ACC112 (cell line): Measurements from ENCODE around the gene ADTRP.

Experiments
- H2AFZ ChIP-seq: fragments of 200-600 bp; sonication (generic); one replicate; pipeline ENCODE4 v1.6.0; 2017; ENCODE audit warnings: antibody characterized with exemption, low read length; ENCODE audit not compliant: unreplicated experiment
- H3K27ac ChIP-seq: fragments of 200-600 bp; sonication (generic); 2 replicates; pipeline ENCODE4 v1.5.1; 2014; ENCODE audit warnings: low read depth, mild to moderate bottlenecking, antibody characterized with exemption, low read length, moderate library complexity
- H3K27me3 ChIP-seq: fragments of 200-600 bp; sonication (generic); 2 replicates; pipeline ENCODE4 v1.6.1; 2014; ENCODE audit warnings: mild to moderate bottlenecking, antibody characterized with exemption, low read length, moderate library complexity, mixed read lengths; ENCODE audit not compliant: insufficient read depth
- H3K36me3 ChIP-seq: fragments of 200-600 bp; sonication (generic); 2 replicates; pipeline ENCODE4 v1.6.1; 2016; ENCODE audit warnings: mild to moderate bottlenecking, antibody characterized with exemption, low read length, moderate library complexity, mixed read lengths; ENCODE audit not compliant: insufficient read depth
- H3K4me1 ChIP-seq: fragments of 200-600 bp; sonication (generic); one replicate; pipeline ENCODE4 v1.6.1; 2016; ENCODE audit warnings: low read length, mixed read lengths; ENCODE audit not compliant: insufficient read depth, unreplicated experiment, control insufficient read depth
- H3K4me3 ChIP-seq: fragments of 200-600 bp; sonication (generic); 2 replicates; pipeline ENCODE4 v1.5.1; 2014; ENCODE audit warnings: mild to moderate bottlenecking, low read depth, low read length
- H3K79me2 ChIP-seq: fragments of 200-600 bp; sonication (generic); one replicate; pipeline ENCODE4 v1.6.0; 2016; ENCODE audit warnings: low read length; ENCODE audit not compliant: control insufficient read depth, unreplicated experiment, insufficient read depth

Gene ADTRP

DNA sequence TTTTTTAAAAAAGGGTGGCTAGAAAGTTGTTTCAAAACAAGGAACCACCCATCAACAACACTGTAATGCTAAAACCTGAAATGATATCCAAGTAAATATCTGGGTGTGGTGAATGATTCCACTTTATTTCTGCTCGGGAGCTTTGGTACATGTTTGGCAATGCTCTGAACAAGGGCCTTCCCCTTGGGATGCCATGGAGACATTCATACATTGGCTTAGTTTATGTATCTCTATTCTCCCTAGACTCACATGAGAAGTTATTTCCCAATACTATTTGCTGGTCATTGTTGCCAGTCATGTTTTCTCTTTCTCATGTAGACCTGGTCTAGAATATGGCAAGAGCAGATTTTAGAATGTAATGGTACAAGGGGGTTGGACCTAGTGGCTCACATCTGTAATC lies 22.9 kb downstream of the ADTRP start:
- no peak overlapping the region for H3K4me3 ChIP-seq
- H3K36me3 ChIP-seq = no peaks in the 10 kb centered on the region
- peak overlapping the region; percentile 78 for H3K27ac ChIP-seq
- H3K27me3 ChIP-seq = no peaks in the 10 kb centered on the region
- peaks cover 13% of the 10 kb centered on the region for H3K4me1 ChIP-seq
- no peaks in the 10 kb centered on the region for H3K79me2 ChIP-seq
- peak overlapping the region; percentile 28 for H2AFZ ChIP-seq

DNA sequence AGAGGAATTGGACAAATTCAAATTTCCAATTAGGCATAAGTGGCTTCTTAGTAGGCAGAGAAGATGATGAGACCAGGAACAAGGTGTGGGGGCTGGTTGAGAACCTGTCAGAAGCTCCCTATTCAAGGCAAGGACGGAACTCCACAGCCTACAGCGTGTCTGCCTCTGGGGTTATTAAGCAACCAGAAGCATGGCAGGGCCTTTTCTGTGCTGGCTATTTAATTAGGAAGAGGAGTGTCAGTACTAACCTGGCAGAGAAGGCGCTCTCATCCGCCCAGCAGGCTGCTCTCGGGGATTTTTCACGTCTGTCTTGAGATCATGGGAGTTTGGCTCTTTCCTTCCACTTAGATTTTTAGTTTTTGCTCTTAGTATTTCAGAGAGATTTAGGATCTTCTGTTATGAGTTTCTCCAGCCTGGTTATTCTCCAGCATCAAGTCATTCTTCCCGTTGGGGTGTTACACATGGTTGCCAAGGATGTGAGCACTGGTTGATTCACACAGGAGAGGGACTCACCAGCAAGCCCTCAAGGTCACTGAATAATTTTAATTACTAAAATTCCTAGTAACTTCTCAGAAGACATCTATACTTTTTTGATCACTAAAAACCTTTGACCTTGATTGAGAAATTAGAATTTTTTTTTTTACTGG lies 23.9 kb downstream of the ADTRP start:
- H3K4me3 ChIP-seq = peak overlapping the region; percentile 46; the same call in 1 of the 2 replicates
- peak overlapping the region; percentile 78 for H3K27ac ChIP-seq
- peaks cover 13% of the 10 kb centered on the region for H3K4me1 ChIP-seq
- H2AFZ ChIP-seq = peak overlapping the region; percentile 64
- H3K79me2 ChIP-seq = no peaks in the 10 kb centered on the region
- no peaks in the 10 kb centered on the region for H3K36me3 ChIP-seq
- H3K27me3 ChIP-seq = no peaks in the 10 kb centered on the region

DNA sequence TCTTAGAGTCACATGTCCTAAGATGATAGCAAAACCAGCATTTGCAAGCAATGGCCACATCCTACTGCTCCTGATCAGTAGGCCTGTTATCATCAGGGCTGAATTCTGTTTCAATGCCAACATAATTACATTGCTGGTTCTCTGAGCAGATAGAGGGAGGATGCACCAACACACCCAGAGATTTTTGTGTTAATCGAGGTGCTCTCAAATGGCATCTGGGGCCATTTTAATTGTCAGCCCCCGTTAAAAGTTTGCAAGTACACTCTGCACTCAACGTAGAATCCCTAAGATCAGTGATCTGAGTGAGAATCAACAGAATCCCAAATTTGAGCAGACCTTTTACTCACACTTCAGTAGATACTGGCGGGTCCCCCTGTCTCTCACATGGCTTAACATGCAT lies 24.8 kb downstream of the ADTRP start:
- Histone ChIP-seq H3K36me3 (no peaks in the 10 kb centered on the region), H3K4me3 (no peak overlapping the region), H2AFZ (no peak overlapping the region), H3K27ac (no peak overlapping the region), H3K4me1 (peaks cover 13% of the 10 kb centered on the region), H3K27me3 (no peaks in the 10 kb centered on the region), H3K79me2 (no peaks in the 10 kb centered on the region)

DNA sequence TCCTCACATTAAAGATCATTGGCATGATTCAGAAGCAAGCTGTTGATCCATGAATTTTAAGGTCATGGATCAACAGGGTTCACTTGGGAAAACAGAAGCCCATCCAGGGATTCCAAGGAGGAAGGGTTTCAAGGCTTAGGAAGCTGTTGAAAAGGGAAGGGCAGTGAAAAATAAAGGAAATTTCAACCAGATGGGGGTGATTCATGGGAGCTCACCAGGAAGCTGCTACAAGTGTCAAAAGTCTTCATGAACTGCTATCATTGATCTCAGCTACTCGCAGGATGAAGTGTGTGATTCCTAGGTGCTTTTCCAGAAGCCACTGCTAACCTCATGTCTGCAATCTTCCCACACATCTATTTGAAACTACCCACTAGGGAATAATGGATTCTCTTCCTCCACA lies 26.2 kb downstream of the ADTRP start:
- no peaks in the 10 kb centered on the region for H3K27me3 ChIP-seq
- H3K79me2 ChIP-seq = no peaks in the 10 kb centered on the region
- no peak overlapping the region for H3K27ac ChIP-seq
- peaks cover 13% of the 10 kb centered on the region for H3K4me1 ChIP-seq
- H3K4me3 ChIP-seq = no peak overlapping the region
- no peak overlapping the region for H2AFZ ChIP-seq
- no peaks in the 10 kb centered on the region for H3K36me3 ChIP-seq

DNA sequence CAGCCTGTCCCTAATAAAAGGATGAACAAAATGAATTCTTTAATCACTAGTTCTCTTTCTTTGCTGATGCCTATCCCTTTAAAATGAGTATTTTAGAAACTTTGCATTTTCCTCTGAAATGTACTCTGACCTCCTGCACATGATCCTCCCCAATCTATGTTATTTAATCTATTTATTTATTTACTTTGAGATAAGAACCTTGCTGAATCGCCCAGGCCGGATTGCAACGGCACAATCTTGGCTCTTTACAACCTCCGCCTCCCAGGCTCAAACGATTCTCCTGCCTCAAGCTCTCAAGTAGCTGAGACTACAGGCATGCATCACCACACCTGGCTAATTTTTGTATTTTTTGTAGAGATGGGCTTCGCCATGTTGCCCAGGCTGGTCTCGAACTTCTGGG lies 27.9 kb downstream of the ADTRP start:
- no peaks in the 10 kb centered on the region for H3K36me3 ChIP-seq
- no peaks in the 10 kb centered on the region for H3K79me2 ChIP-seq
- H3K4me1 ChIP-seq = peaks cover 13% of the 10 kb centered on the region
- H3K4me3 ChIP-seq = no peak overlapping the region
- H3K27me3 ChIP-seq = no peaks in the 10 kb centered on the region
- H2AFZ ChIP-seq = no peak overlapping the region
- H3K27ac ChIP-seq = no peak overlapping the region

DNA sequence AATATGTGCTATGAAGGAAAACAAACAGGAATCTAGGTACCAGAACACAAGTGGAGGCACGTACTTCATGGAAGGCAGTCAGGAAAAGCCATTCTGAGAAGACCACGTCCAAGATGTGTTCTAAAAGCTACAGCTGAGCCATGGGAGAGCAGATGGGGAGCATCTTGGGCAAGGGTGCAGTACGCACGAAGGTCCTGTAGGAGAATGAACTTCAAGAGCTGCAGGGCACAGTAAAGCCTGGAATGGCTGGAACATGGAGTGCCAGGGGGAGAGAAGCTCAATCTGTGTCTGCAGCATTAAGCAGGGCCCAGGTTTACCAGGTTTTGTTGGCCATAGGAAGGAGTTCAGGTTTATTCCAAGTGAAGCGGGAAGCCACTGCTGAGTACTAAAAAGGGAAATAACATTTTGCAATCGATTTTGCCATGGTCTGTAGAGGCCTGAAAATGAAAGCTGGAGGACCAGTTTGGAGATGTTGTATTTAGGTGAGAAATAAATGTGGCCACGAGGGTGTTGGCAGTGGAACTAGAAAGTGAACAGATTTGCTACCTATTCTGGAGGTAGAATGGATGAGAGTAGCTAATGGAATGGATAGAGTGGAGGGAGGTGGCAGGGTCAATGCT lies 29.9 kb downstream of the ADTRP start:
- Histone ChIP-seq H3K79me2 (no peaks in the 10 kb centered on the region), H2AFZ (no peak overlapping the region), H3K36me3 (no peaks in the 10 kb centered on the region), H3K4me1 (no peaks in the 10 kb centered on the region), H3K4me3 (no peak overlapping the region), H3K27me3 (no peaks in the 10 kb centered on the region), H3K27ac (no peak overlapping the region)

DNA sequence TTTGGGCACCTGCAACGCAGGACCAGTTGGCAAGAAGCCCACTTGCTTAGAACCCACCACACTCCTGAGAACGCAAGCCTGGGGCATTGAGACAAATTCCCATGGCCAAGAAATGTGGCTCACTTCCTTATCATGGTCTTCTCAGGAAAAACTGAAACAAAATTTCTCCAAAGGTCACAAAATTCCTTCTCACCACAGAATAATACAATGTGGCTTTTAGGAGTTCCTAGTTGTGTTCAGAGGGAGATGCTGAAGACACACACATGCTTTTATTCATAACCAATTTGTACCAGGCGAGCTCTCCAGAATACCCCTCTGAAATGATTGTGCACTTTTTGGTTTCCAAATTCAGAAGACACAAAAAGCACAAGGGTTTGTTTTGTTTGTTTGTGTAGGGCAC lies 31.6 kb downstream of the ADTRP start:
- H3K36me3 ChIP-seq = no peaks in the 10 kb centered on the region
- H2AFZ ChIP-seq = no peak overlapping the region
- no peaks in the 10 kb centered on the region for H3K79me2 ChIP-seq
- H3K4me3 ChIP-seq = no peak overlapping the region
- H3K27me3 ChIP-seq = no peaks in the 10 kb centered on the region
- H3K4me1 ChIP-seq = no peaks in the 10 kb centered on the region
- H3K27ac ChIP-seq = no peak overlapping the region

DNA sequence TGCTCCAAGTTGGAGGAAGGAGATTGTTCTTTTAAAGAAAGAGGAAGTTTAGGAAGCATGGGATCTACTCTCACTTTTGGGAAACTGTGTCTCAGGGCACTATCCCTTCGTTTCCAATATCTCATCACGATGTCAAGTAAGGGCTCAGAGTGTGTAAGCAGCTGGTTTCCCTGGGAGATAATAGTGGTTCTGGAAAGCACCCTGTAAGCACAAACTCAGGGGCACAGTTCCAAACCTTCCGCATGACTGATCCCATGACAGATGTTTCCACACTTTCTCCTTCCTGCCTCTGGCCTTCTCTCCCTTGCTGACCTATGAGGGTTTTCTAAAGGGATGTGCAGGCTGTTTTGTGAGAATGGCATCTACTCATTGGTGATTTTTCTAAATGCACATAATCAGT lies 33.9 kb downstream of the ADTRP start:
- no peak overlapping the region; the same call in 1 of the 2 replicates for H3K27ac ChIP-seq
- no peaks in the 10 kb centered on the region for H3K79me2 ChIP-seq
- H3K4me1 ChIP-seq = no peaks in the 10 kb centered on the region
- H3K4me3 ChIP-seq = no peak overlapping the region
- H3K36me3 ChIP-seq = no peaks in the 10 kb centered on the region
- no peak overlapping the region for H2AFZ ChIP-seq
- no peaks in the 10 kb centered on the region for H3K27me3 ChIP-seq

DNA sequence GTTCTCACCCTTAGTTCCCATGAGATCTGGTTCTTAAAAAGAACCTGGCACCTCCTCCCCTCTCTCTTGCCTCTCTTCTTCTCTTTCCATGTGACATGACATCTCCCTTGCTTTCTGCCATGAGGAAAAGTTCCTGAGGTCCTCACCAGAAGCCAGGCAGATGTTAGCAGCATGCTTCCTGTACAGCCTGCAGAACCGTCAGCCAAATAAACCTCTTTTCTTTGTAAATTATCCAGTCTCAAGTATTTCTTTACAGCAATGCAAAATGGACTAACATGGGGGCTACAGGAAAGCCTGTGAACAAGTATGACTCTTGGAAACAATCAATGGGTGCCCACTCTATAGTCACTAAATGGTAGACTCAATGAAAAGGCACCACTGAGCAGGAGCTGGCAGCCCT lies 34.5 kb downstream of the ADTRP start:
- H3K27me3 ChIP-seq = no peaks in the 10 kb centered on the region
- H3K79me2 ChIP-seq = no peaks in the 10 kb centered on the region
- H3K4me3 ChIP-seq = no peak overlapping the region
- no peaks in the 10 kb centered on the region for H3K4me1 ChIP-seq
- H3K36me3 ChIP-seq = no peaks in the 10 kb centered on the region
- no peak overlapping the region for H2AFZ ChIP-seq
- no peak overlapping the region for H3K27ac ChIP-seq

DNA sequence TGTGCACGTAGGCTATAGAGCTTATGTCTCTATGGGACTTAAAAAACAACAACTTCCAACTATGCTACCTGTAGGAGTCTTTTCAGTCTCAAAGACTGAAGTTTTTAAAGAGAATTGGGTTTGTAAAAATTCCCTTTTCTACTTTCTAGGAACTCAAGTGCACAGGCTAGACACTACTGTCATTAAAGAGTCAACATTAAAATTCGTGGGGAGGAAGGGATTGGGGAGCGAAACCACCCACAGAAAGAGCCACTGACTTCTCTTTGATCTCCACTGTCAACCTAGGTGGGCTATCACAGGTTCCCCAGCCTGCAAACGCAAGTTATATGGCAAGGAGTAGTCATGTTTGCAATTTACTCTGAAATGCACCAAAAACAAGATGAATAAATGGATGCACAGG lies 37.7 kb downstream of the ADTRP start:
- Histone ChIP-seq H3K79me2 (no peaks in the 10 kb centered on the region), H3K4me3 (no peak overlapping the region), H3K27ac (no peak overlapping the region), H3K4me1 (no peaks in the 10 kb centered on the region), H3K36me3 (no peaks in the 10 kb centered on the region), H2AFZ (no peak overlapping the region), H3K27me3 (no peaks in the 10 kb centered on the region)

DNA sequence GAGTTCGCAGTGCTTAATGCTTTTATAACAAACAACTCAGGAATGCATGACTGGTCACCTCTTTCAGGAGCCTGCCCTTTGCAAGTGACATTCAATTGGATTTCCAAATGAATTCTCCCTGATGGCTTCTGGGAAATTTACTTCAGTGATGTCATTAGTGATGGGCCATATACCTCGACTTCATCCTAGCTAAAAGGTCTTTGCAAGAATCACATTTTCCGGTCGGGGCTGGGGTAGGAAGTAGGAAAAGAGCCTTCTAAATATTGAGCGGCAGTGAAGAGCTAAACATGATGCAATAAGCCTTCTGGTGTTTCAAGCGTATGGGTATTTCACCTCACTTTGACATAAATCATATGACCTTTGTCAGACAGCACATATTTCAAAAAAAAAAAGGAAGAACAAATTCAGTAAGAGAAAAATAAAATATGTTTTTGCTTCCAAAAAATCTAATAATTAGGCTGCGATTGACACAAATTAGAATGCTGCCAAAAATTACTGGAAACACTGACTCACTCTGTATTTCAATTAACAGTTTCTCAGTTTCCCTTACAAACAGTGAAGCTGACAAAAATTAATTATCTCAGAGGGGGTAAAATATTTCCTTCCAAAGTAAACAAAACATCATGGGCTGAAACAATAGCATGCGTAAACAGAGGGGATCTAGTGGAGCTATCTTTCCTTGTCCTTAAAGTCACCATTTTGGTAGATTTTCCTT lies 39.8 kb downstream of the ADTRP start:
- H3K36me3 ChIP-seq = no peaks in the 10 kb centered on the region
- no peaks in the 10 kb centered on the region for H3K79me2 ChIP-seq
- no peaks in the 10 kb centered on the region for H3K27me3 ChIP-seq
- H2AFZ ChIP-seq = no peak overlapping the region
- no peak overlapping the region for H3K27ac ChIP-seq
- no peak overlapping the region for H3K4me3 ChIP-seq
- H3K4me1 ChIP-seq = no peaks in the 10 kb centered on the region
